ENCODE results near the gene TNNI2. TPM values are rescaled to one million over a fixed set of nuclear protein-coding genes. Genes with fewer than 3 reads are reported as not detected.
"Not testable (repeated sequence)": the region's sequence is repeated elsewhere in the genome, so short reads cannot be mapped to it uniquely, and the experiment has no call there.

The TNNI2 gene
- total RNA-seq, 1 donor from 2014 or later, result not detected

GRCh38 chr11:1879941-1880720, 41.4 kb downstream of the TNNI2 start:
- intact Hi-C loops (cut with micrococcal nuclease), result loop anchor here (5.0 kb wide), 2 partner anchors 37 to 272 kb away; partner anchors contain the start of gene TNNT3
- H3K4me3 Mint-ChIP-seq, result no peak overlapping the region
- peaks cover 5% of the 10 kb centered on the region for H3K4me1 Mint-ChIP-seq

GRCh38 chr11:1880746-1881441, 42.1 kb downstream of the TNNI2 start:
- Mint-ChIP-seq H3K4me1 (peaks cover 4% of the 10 kb centered on the region), H3K36me3 (ENCODE audit: low read depth) (peaks cover 2% of the 10 kb centered on the region), H3K27me3 (no peaks in the 10 kb centered on the region), H3K27ac (no peak overlapping the region), H3K4me3 (no peak overlapping the region), H3K9me3 (no peaks in the 10 kb centered on the region)
- peak; percentile 56 for DNase-seq
- intact Hi-C loops (cut with micrococcal nuclease), result loop anchor here (5.0 kb wide), 2 partner anchors 36 to 271 kb away; partner anchors contain the start of gene TNNT3

More at GRCh38 chr11:1879941-1880720, 41.4 kb downstream of the TNNI2 start:
- H3K9me3 Mint-ChIP-seq, result no peaks in the 10 kb centered on the region
- H3K27me3 Mint-ChIP-seq, result no peaks in the 10 kb centered on the region
- H3K36me3 Mint-ChIP-seq (ENCODE audit: low read depth), result peaks cover 2% of the 10 kb centered on the region
- DNase-seq, result no peak
- H3K27ac Mint-ChIP-seq, result no peak overlapping the region

GRCh38 chr11:1881442-1882264, 42.9 kb downstream of the TNNI2 start:
- Mint-ChIP-seq H3K4me1 (peaks cover 4% of the 10 kb centered on the region), H3K9me3 (no peaks in the 10 kb centered on the region), H3K4me3 (no peak overlapping the region), H3K27ac (no peak overlapping the region), H3K36me3 (ENCODE audit: low read depth) (peaks cover 2% of the 10 kb centered on the region), H3K27me3 (no peaks in the 10 kb centered on the region)
- intact Hi-C loops (cut with micrococcal nuclease), result loop anchor here (5.0 kb wide), 2 partner anchors 36 to 271 kb away; partner anchors contain the start of gene TNNT3
- peak; percentile 58 for DNase-seq

- Mint-ChIP-seq H3K4me1 (peaks cover 5% of the 10 kb centered on the region), H3K36me3 (ENCODE audit: low read depth) (peaks cover 8% of the 10 kb centered on the region), H3K27me3 (no peaks in the 10 kb centered on the region), H3K9me3 (no peaks in the 10 kb centered on the region), H3K27ac (no peak overlapping the region), H3K4me3 (no peak overlapping the region)
- peak; percentile 92 for DNase-seq
- intact Hi-C loops (cut with micrococcal nuclease), result loop anchor here (5.0 kb wide), 2 partner anchors 35 to 270 kb away; partner anchors contain the start of gene TNNT3
These were observed 43.8 kb downstream of the TNNI2 start for GRCh38 chr11:1882265-1883238.

GRCh38 chr11:1883346-1884302, 44.8 kb downstream of the TNNI2 start:
- H3K27me3 Mint-ChIP-seq, result no peaks in the 10 kb centered on the region
- no peaks in the 10 kb centered on the region for H3K9me3 Mint-ChIP-seq
- intact Hi-C loops (cut with micrococcal nuclease), result loop anchor here (5.0 kb wide), 2 partner anchors 34 to 269 kb away; partner anchors contain the start of gene TNNT3
- DNase-seq, result no peak
- no peak overlapping the region for H3K27ac Mint-ChIP-seq
- peaks cover 15% of the 10 kb centered on the region for H3K4me1 Mint-ChIP-seq
- H3K4me3 Mint-ChIP-seq, result no peak overlapping the region
- peaks cover 15% of the 10 kb centered on the region for H3K36me3 Mint-ChIP-seq (ENCODE audit: low read depth)

GRCh38 chr11:1884303-1884700, 45.5 kb downstream of the TNNI2 start:
- Mint-ChIP-seq H3K27ac (no peak overlapping the region), H3K9me3 (no peaks in the 10 kb centered on the region), H3K4me1 (peaks cover 19% of the 10 kb centered on the region), H3K36me3 (ENCODE audit: low read depth) (peaks cover 19% of the 10 kb centered on the region), H3K4me3 (no peak overlapping the region), H3K27me3 (no peaks in the 10 kb centered on the region)
- DNase-seq, result no peak
- intact Hi-C loops (cut with micrococcal nuclease), result loop anchor here (5.0 kb wide), 2 partner anchors 33 to 268 kb away; partner anchors contain the start of gene TNNT3

- H3K9me3 Mint-ChIP-seq; DNase-seq; H3K4me3 Mint-ChIP-seq; H3K27ac Mint-ChIP-seq; intact Hi-C loops (cut with micrococcal nuclease); H3K27me3 Mint-ChIP-seq: not testable (repeated sequence)
- peaks cover 19% of the 10 kb centered on the region for H3K4me1 Mint-ChIP-seq
- peaks cover 18% of the 10 kb centered on the region for H3K36me3 Mint-ChIP-seq (ENCODE audit: low read depth)
These were observed 47.8 kb downstream of the TNNI2 start for GRCh38 chr11:1886551-1886950.

- H3K4me1 Mint-ChIP-seq, result peaks cover 21% of the 10 kb centered on the region
- peaks cover 24% of the 10 kb centered on the region for H3K36me3 Mint-ChIP-seq (ENCODE audit: low read depth)
- H3K27ac Mint-ChIP-seq, result peak overlapping the region; percentile 84
- H3K9me3 Mint-ChIP-seq, result peaks cover 4% of the 10 kb centered on the region
- H3K4me3 Mint-ChIP-seq, result peak overlapping the region; percentile 6
- no peaks in the 10 kb centered on the region for H3K27me3 Mint-ChIP-seq
- no peak for DNase-seq
- intact Hi-C loops (cut with micrococcal nuclease), result loop anchor here (2.0 kb wide), 2 partner anchors 35 to 51 kb away; partner anchors contain the start of gene LSP1
These were observed 48.9 kb downstream of the TNNI2 start for GRCh38 chr11:1887451-1888346.

- intact Hi-C loops (cut with micrococcal nuclease), result loop anchor here (2.0 kb wide), 2 partner anchors 36 to 52 kb away; partner anchors contain the start of gene LSP1
- peaks cover 23% of the 10 kb centered on the region for H3K4me1 Mint-ChIP-seq
- H3K9me3 Mint-ChIP-seq, result peaks cover 11% of the 10 kb centered on the region
- no peak for DNase-seq
- H3K27me3 Mint-ChIP-seq, result no peaks in the 10 kb centered on the region
- H3K4me3 Mint-ChIP-seq, result peak overlapping the region; percentile 70
- H3K36me3 Mint-ChIP-seq (ENCODE audit: low read depth), result peaks cover 26% of the 10 kb centered on the region
- peak overlapping the region; percentile 84 for H3K27ac Mint-ChIP-seq
These were observed 49.6 kb downstream of the TNNI2 start for GRCh38 chr11:1888347-1888753.

GRCh38 chr11:1888811-1889210, 50.0 kb downstream of the TNNI2 start:
- H3K36me3 Mint-ChIP-seq (ENCODE audit: low read depth), result peaks cover 30% of the 10 kb centered on the region
- H3K4me1 Mint-ChIP-seq, result peaks cover 28% of the 10 kb centered on the region
- peak overlapping the region; percentile 70 for H3K4me3 Mint-ChIP-seq
- peaks cover 15% of the 10 kb centered on the region for H3K9me3 Mint-ChIP-seq
- DNase-seq, result no peak
- no peaks in the 10 kb centered on the region for H3K27me3 Mint-ChIP-seq
- intact Hi-C loops (cut with micrococcal nuclease), result loop anchor here (2.0 kb wide), 2 partner anchors 36 to 52 kb away; partner anchors contain the start of gene LSP1
- peak overlapping the region; percentile 84 for H3K27ac Mint-ChIP-seq
